Measurements from ENCODE around the gene HLA-DPB1. TPM values are rescaled to one million over a fixed set of nuclear protein-coding genes. Genes with fewer than 3 reads are reported as not detected.

HLA-DPB1 gene
- total RNA-seq, 1 donor from 2014 or later, result 10.9 TPM

- no peak overlapping the region for H3K27ac Mint-ChIP-seq
- peaks cover 16% of the 10 kb centered on the region for H3K27me3 Mint-ChIP-seq
- TF ChIP-seq CTCF (conservative IDR thresholded peaks at IDR 0.05), result no peak
- H3K4me1 Mint-ChIP-seq (ENCODE audit: unreplicated experiment), result peaks cover 28% of the 10 kb centered on the region
- no peaks in the 10 kb centered on the region for H3K36me3 Mint-ChIP-seq
- no peak for DNase-seq (ENCODE audit: extremely low spot score, unreplicated experiment)
- H3K9me3 Mint-ChIP-seq, result no peaks in the 10 kb centered on the region
- peak overlapping the region; percentile 44 for H3K4me3 Mint-ChIP-seq
Measured at GRCh38 chr6:33078919-33079521, 3.2 kb downstream of the HLA-DPB1 start.

GRCh38 chr6:33079580-33079979 is 3.8 kb downstream of the HLA-DPB1 start:
- H3K4me1 Mint-ChIP-seq (ENCODE audit: unreplicated experiment), result peaks cover 28% of the 10 kb centered on the region
- no peak for DNase-seq (ENCODE audit: extremely low spot score, unreplicated experiment)
- H3K4me3 Mint-ChIP-seq, result peak overlapping the region; percentile 94
- H3K27ac Mint-ChIP-seq, result peak overlapping the region; percentile 85
- no peak for TF ChIP-seq CTCF (conservative IDR thresholded peaks at IDR 0.05)
- H3K36me3 Mint-ChIP-seq, result no peaks in the 10 kb centered on the region
- peaks cover 16% of the 10 kb centered on the region for H3K27me3 Mint-ChIP-seq
- H3K9me3 Mint-ChIP-seq, result no peaks in the 10 kb centered on the region

- DNase-seq (ENCODE audit: extremely low spot score, unreplicated experiment), result no peak
- no peaks in the 10 kb centered on the region for H3K36me3 Mint-ChIP-seq
- peaks cover 28% of the 10 kb centered on the region for H3K4me1 Mint-ChIP-seq (ENCODE audit: unreplicated experiment)
- H3K27ac Mint-ChIP-seq, result peak overlapping the region; percentile 85
- H3K9me3 Mint-ChIP-seq, result no peaks in the 10 kb centered on the region
- peak overlapping the region; percentile 94 for H3K4me3 Mint-ChIP-seq
- H3K27me3 Mint-ChIP-seq, result peaks cover 16% of the 10 kb centered on the region
- TF ChIP-seq CTCF (conservative IDR thresholded peaks at IDR 0.05), result no peak
Measured at GRCh38 chr6:33080127-33081089, 4.6 kb downstream of the HLA-DPB1 start.

- H3K4me3 Mint-ChIP-seq, result peak overlapping the region; percentile 94
- no peak for TF ChIP-seq CTCF (conservative IDR thresholded peaks at IDR 0.05)
Measured at GRCh38 chr6:33081098-33081824, 5.5 kb downstream of the HLA-DPB1 start.

GRCh38 chr6:33082702-33083101 is 6.9 kb downstream of the HLA-DPB1 start:
- H3K9me3 Mint-ChIP-seq, result no peaks in the 10 kb centered on the region
- peaks cover 14% of the 10 kb centered on the region for H3K27me3 Mint-ChIP-seq
- TF ChIP-seq CTCF (conservative IDR thresholded peaks at IDR 0.05), result peak; percentile 69
- no peaks in the 10 kb centered on the region for H3K36me3 Mint-ChIP-seq
- DNase-seq (ENCODE audit: extremely low spot score, unreplicated experiment), result no peak
- peaks cover 28% of the 10 kb centered on the region for H3K4me1 Mint-ChIP-seq (ENCODE audit: unreplicated experiment)
- peak overlapping the region; percentile 47 for H3K4me3 Mint-ChIP-seq
- H3K27ac Mint-ChIP-seq, result no peak overlapping the region

More at GRCh38 chr6:33081098-33081824, 5.5 kb downstream of the HLA-DPB1 start:
- H3K9me3 Mint-ChIP-seq, result no peaks in the 10 kb centered on the region
- peaks cover 28% of the 10 kb centered on the region for H3K4me1 Mint-ChIP-seq (ENCODE audit: unreplicated experiment)
- H3K36me3 Mint-ChIP-seq, result no peaks in the 10 kb centered on the region
- peak overlapping the region; percentile 85 for H3K27ac Mint-ChIP-seq
- H3K27me3 Mint-ChIP-seq, result peaks cover 16% of the 10 kb centered on the region
- DNase-seq (ENCODE audit: extremely low spot score, unreplicated experiment), result no peak

Measured in type B pancreatic cell (in vitro differentiated cells).